ENCODE data around the gene TMEM218. TPM values are rescaled to one million over a fixed set of nuclear protein-coding genes. Genes with fewer than 3 reads are reported as not detected.

TMEM218 gene
- polyA plus RNA-seq, 1 experiment = 15.1 TPM

GRCh38 chr11:125088576-125089455 is 22.6 kb downstream of the TMEM218 start:
- no peak for DNase-seq (ENCODE audit: low read depth)
- ChIA-PET CTCF (interaction anchor here (1.1 to 1.3 kb wide), 4 partner anchors 25 to 345 kb away, joined by 3 to 9 read pairs (median 4); partner anchors contain the start of gene SLC37A2), POLR2A (no interaction called here)

DNA sequence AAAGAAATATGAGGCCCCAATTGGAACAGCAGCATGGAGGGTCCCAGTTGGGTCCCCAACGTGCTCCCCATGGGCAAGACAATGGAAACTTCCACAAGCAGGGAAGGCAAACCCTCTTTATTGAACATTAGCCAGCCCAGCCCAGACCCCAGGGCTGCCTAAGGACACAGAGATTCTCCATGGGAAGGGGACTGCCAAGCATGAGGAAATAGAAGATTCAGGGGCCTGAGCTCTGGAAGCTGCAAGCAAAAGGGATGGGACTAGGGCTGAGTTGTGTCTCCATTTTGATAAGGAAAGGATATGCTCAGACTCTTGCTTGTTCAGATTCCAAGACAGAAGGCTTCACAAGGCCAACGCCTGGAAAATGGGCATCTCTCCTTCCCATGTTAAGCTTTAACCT is 23.3 kb downstream of the TMEM218 start:
- ChIA-PET POLR2A (no interaction called here), CTCF (interaction anchor here (1.3 kb wide), 2 partner anchors 54 to 261 kb away, joined by 6 to 9 read pairs; no protein-coding TSS in a partner anchor)
- Histone ChIP-seq H3K27me3 (ENCODE audit: control insufficient read depth, insufficient read depth, low read length) (no peaks in the 10 kb centered on the region), H3K36me3 (ENCODE audit: control insufficient read depth, insufficient read depth, low read length) (no peaks in the 10 kb centered on the region), H3K4me3 (ENCODE audit: low read depth, low read length) (no peak overlapping the region)
- TF ChIP-seq CTCF (IDR thresholded peaks at IDR 0.05; ENCODE audit: insufficient read depth, low read depth, low read length) = no peak
- no peak for DNase-seq (ENCODE audit: low read depth)

More at GRCh38 chr11:125088576-125089455, 22.6 kb downstream of the TMEM218 start:
- H3K36me3 ChIP-seq (ENCODE audit: control insufficient read depth, insufficient read depth, low read length) = no peaks in the 10 kb centered on the region
- H3K4me3 ChIP-seq (ENCODE audit: low read depth, low read length) = no peak overlapping the region
- no peak for TF ChIP-seq CTCF (IDR thresholded peaks at IDR 0.05; ENCODE audit: insufficient read depth, low read depth, low read length)
- H3K27me3 ChIP-seq (ENCODE audit: control insufficient read depth, insufficient read depth, low read length) = no peaks in the 10 kb centered on the region

DNA sequence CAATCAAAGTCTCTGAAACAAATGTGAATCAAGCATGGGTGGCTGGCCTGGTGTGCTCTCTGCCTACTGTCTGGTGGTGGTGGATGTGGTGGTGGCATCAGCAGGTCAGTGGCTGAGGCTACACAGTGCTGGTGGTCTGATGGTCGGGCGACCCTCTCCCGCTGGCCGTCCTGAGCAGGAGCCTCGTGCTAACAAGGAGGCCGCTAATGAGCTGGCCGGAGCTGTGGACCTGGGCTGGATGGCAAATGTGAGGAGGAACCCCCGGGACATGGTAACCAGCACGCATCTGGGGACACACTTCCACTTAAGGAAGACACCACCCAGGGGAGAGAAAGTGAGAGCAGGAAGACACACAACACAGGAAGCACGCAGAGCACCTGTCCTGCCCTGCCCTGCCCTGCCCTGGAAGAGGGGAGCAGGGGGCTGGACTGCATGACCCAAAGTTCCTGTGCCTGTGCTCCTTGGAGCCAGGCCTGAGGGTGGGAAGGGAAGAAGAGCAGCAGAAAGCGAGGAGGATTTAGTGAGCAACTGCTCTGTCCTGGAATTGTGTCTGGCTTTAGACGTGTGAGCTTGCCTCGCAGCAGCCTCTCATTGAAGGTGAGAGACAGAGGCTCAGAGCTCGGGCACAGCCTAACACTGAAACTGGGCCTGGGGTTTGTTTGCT is 24.7 kb downstream of the TMEM218 start:
- Histone ChIP-seq H3K4me3 (ENCODE audit: low read depth, low read length) (no peak overlapping the region), H3K36me3 (ENCODE audit: control insufficient read depth, insufficient read depth, low read length) (no peaks in the 10 kb centered on the region), H3K27me3 (ENCODE audit: control insufficient read depth, insufficient read depth, low read length) (no peaks in the 10 kb centered on the region)
- no peak for TF ChIP-seq CTCF (IDR thresholded peaks at IDR 0.05; ENCODE audit: insufficient read depth, low read depth, low read length)
- ChIA-PET CTCF (no interaction called here), POLR2A (no interaction called here)
- no peak for DNase-seq (ENCODE audit: low read depth)

- ChIA-PET POLR2A (no interaction called here), CTCF (no interaction called here)
Observed at GRCh38 chr11:125085301-125086081, 25.9 kb downstream of the TMEM218 start.

More at GRCh38 chr11:125085301-125086081, 25.9 kb downstream of the TMEM218 start:
- no peak for DNase-seq (ENCODE audit: low read depth)
- no peaks in the 10 kb centered on the region for H3K36me3 ChIP-seq (ENCODE audit: control insufficient read depth, insufficient read depth, low read length)
- H3K27me3 ChIP-seq (ENCODE audit: control insufficient read depth, insufficient read depth, low read length) = no peaks in the 10 kb centered on the region
- TF ChIP-seq CTCF (IDR thresholded peaks at IDR 0.05; ENCODE audit: insufficient read depth, low read depth, low read length) = no peak
- H3K4me3 ChIP-seq (ENCODE audit: low read depth, low read length) = no peak overlapping the region
